BLaER1 treated with 17β-estradiol and CSF1 and Interleukin-3, amounts not matched to agents 10 nM and 100 nM (cell line): ENCODE results near the gene LRRTM3.

ENCODE experiments used
- H3K27ac ChIP-seq, 11 experiments: shearing (Covaris generic); formaldehyde crosslinking; 2 replicates each; pipeline ENCODE4 v1.8.1; 2022
- H3K27me3 ChIP-seq, 11 experiments: shearing (Covaris generic); formaldehyde crosslinking; 2 replicates each; pipeline ENCODE4 v1.8.1; 2022
- H3K36me3 ChIP-seq, 11 experiments: shearing (Covaris generic); formaldehyde crosslinking; 2 replicates each; pipeline ENCODE4 v1.8.1; 2022
- H3K4me1 ChIP-seq, 10 experiments: shearing (Covaris generic); formaldehyde crosslinking; 2 replicates each; pipeline ENCODE4 v1.8.1; 2022
- H3K4me2 ChIP-seq, 11 experiments: shearing (Covaris generic); formaldehyde crosslinking; 2 replicates each; pipeline ENCODE4 v1.8.1; 2022
- H3K4me3 ChIP-seq, 10 experiments: shearing (Covaris generic); formaldehyde crosslinking; 2 replicates each; pipeline ENCODE4 v1.8.1; 2022
- H3K9ac ChIP-seq, 11 experiments: shearing (Covaris generic); formaldehyde crosslinking; 2 replicates each; pipeline ENCODE4 v1.8.1; 2022
- H3K9me3 ChIP-seq, 11 experiments: shearing (Covaris generic); formaldehyde crosslinking; replicated peaks in 1 of 11; 2 replicates each; pipeline ENCODE4 v1.8.1; 2022
- H4K20me1 ChIP-seq, 11 experiments: shearing (Covaris generic); formaldehyde crosslinking; 2 replicates each; pipeline ENCODE4 v1.8.1; 2022
- Cebpa-rat ChIP-seq, 11 experiments: shearing (Covaris generic); IDR thresholded peaks; 2 replicates each; pipeline ENCODE4 v1.8.1; 2022

Gene LRRTM3

GRCh38 chr10:67087135-67087425 lies 161.2 kb downstream of the LRRTM3 start:
- H3K4me3 ChIP-seq = no peak overlapping the region
- no peaks in the 10 kb centered on the region for H3K27me3 ChIP-seq
- no peak overlapping the region for H3K9ac ChIP-seq
- no peak overlapping the region for H3K4me2 ChIP-seq
- no peak overlapping the region for H3K27ac ChIP-seq
- no peaks in the 10 kb centered on the region for H4K20me1 ChIP-seq
- no peaks in the 10 kb centered on the region for H3K9me3 ChIP-seq
- H3K36me3 ChIP-seq = no peaks in the 10 kb centered on the region
- H3K4me1 ChIP-seq = no peaks in the 10 kb centered on the region
- no peak for TF ChIP-seq Cebpa-rat (IDR thresholded peaks at IDR 0.05)

GRCh38 chr10:67088036-67088435 lies 162.2 kb downstream of the LRRTM3 start:
- Histone ChIP-seq H3K27ac (no peak overlapping the region), H3K4me2 (no peak overlapping the region), H3K4me1 (no peaks in the 10 kb centered on the region), H3K9me3 (no peaks in the 10 kb centered on the region), H3K36me3 (no peaks in the 10 kb centered on the region), H3K27me3 (no peaks in the 10 kb centered on the region), H4K20me1 (no peaks in the 10 kb centered on the region), H3K4me3 (no peak overlapping the region), H3K9ac (no peak overlapping the region)
- TF ChIP-seq Cebpa-rat (IDR thresholded peaks at IDR 0.05) = no peak

DNA sequence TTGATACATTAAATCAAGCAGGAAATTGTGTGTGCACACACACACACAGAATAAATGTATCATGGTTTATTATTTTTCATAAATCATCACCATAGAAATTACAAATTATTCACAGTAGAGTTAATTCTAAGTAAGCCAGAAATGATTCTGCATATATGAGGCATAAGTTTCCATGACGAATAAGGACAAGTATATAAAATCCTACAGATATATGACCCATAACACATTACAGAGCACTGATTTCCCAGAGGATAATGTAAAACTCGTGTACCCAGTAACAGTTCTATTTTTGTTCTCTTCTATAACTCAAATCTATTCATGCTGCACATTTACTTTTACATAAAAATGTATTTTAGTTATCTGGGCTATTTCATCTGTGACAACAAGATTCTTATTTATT lies 169.7 kb downstream of the LRRTM3 start:
- no peaks in the 10 kb centered on the region for H3K4me1 ChIP-seq
- TF ChIP-seq Cebpa-rat (IDR thresholded peaks at IDR 0.05) = no peak
- no peak overlapping the region for H3K4me2 ChIP-seq
- H3K9me3 ChIP-seq = no peaks in the 10 kb centered on the region
- no peaks in the 10 kb centered on the region for H3K27me3 ChIP-seq
- H4K20me1 ChIP-seq = no peaks in the 10 kb centered on the region
- no peak overlapping the region for H3K27ac ChIP-seq
- no peak overlapping the region for H3K4me3 ChIP-seq
- H3K9ac ChIP-seq = no peak overlapping the region
- no peaks in the 10 kb centered on the region for H3K36me3 ChIP-seq

DNA sequence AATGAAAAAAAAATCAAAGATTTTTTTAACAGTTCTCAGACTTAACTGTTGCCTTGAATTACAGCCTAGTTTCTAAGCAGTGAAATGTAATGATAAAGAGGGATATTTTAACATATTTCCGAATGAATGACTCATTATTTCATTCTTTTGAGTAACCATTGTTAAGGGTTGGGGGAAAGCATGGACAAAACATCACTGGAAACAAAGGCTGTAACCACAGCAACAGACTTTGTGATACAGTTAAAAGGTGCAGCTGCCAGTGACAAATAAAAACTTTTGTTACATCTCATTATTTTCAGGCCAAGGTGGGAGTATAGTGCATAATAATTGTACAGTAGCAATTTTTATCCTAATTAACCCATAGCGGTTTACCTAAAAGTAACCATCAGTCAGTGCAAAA lies 172.6 kb downstream of the LRRTM3 start:
- H3K36me3 ChIP-seq = no peaks in the 10 kb centered on the region
- TF ChIP-seq Cebpa-rat (IDR thresholded peaks at IDR 0.05) = no peak
- no peak overlapping the region for H3K4me2 ChIP-seq
- no peak overlapping the region for H3K4me3 ChIP-seq
- H4K20me1 ChIP-seq = no peaks in the 10 kb centered on the region
- no peaks in the 10 kb centered on the region for H3K9me3 ChIP-seq
- no peak overlapping the region for H3K27ac ChIP-seq
- H3K27me3 ChIP-seq = no peaks in the 10 kb centered on the region
- H3K9ac ChIP-seq = no peak overlapping the region
- H3K4me1 ChIP-seq = no peaks in the 10 kb centered on the region

- H3K27ac ChIP-seq = no peak overlapping the region
- H3K9ac ChIP-seq = no peak overlapping the region
- H3K27me3 ChIP-seq = no peaks in the 10 kb centered on the region
- H3K4me3 ChIP-seq = no peak overlapping the region
- no peaks in the 10 kb centered on the region for H3K36me3 ChIP-seq
- no peaks in the 10 kb centered on the region for H3K4me1 ChIP-seq
- no peak for TF ChIP-seq Cebpa-rat (IDR thresholded peaks at IDR 0.05)
- no peaks in the 10 kb centered on the region for H3K9me3 ChIP-seq
- no peaks in the 10 kb centered on the region for H4K20me1 ChIP-seq
- H3K4me2 ChIP-seq = no peak overlapping the region
Observed at GRCh38 chr10:67100951-67101350, 175.1 kb downstream of the LRRTM3 start.

GRCh38 chr10:67107670-67108069 lies 181.8 kb downstream of the LRRTM3 start:
- Histone ChIP-seq H3K4me1 (no peaks in the 10 kb centered on the region), H3K9me3 (peaks cover 0 to 4% (median 0%) of the 10 kb centered on the region in 11 experiments; a peak in 1 of 22 replicates), H3K36me3 (no peaks in the 10 kb centered on the region), H3K9ac (no peak overlapping the region), H3K27me3 (no peaks in the 10 kb centered on the region), H3K4me3 (no peak overlapping the region), H3K27ac (no peak overlapping the region), H4K20me1 (no peaks in the 10 kb centered on the region), H3K4me2 (no peak overlapping the region)
- no peak for TF ChIP-seq Cebpa-rat (IDR thresholded peaks at IDR 0.05)

DNA sequence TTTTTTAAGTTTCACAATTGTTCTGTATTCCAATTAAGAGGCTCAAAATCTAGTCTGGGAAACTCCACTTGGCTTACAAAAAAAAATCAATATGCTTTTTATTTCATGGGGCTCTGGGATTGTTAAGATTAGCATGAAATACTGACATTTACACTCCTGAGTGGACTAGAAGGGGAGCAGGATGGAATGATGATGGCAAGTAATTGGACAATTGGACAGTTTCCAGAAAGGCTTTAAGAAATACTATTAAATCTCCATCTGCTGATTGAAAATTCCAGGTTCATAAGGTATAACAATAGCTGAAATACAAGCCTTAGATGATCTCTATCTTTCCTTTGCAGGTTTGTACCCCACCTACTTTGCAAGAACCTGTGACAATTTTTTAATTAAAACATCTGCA lies 184.4 kb downstream of the LRRTM3 start:
- no peak for TF ChIP-seq Cebpa-rat (IDR thresholded peaks at IDR 0.05)
- Histone ChIP-seq H3K9me3 (peaks cover 0 to 4% (median 0%) of the 10 kb centered on the region in 11 experiments; a peak in 1 of 22 replicates), H4K20me1 (no peaks in the 10 kb centered on the region), H3K4me1 (no peaks in the 10 kb centered on the region; a peak in 1 of 20 replicates), H3K4me3 (no peak overlapping the region), H3K4me2 (no peak overlapping the region), H3K9ac (no peak overlapping the region), H3K27ac (no peak overlapping the region), H3K36me3 (no peaks in the 10 kb centered on the region), H3K27me3 (no peaks in the 10 kb centered on the region)

DNA sequence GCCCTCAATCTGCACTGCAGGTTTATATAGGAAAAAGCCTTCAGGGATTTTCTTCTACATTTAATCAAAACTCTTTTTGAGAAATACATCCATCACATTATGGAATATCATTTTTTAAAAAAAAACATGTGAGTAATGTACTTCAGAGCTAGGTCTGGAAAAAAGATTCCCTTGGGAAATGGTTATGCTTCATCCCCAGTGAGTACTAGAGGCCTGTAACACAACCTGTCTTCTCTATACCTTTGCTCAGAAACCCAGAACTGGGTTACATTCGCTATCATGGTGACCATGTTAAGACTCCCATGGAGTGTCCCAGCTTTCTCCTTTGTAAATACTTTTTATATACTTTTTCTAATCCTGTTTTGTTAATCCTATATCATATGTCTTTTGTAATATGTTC lies 186.9 kb downstream of the LRRTM3 start:
- Histone ChIP-seq H4K20me1 (no peaks in the 10 kb centered on the region), H3K27ac (no peak overlapping the region), H3K36me3 (no peaks in the 10 kb centered on the region), H3K9ac (no peak overlapping the region), H3K4me1 (no peaks in the 10 kb centered on the region; a peak in 1 of 20 replicates), H3K4me3 (no peak overlapping the region), H3K27me3 (no peaks in the 10 kb centered on the region), H3K4me2 (no peak overlapping the region), H3K9me3 (peaks cover 0 to under 1% (median 0%) of the 10 kb centered on the region in 11 experiments; a peak in 1 of 22 replicates)
- no peak for TF ChIP-seq Cebpa-rat (IDR thresholded peaks at IDR 0.05)

DNA sequence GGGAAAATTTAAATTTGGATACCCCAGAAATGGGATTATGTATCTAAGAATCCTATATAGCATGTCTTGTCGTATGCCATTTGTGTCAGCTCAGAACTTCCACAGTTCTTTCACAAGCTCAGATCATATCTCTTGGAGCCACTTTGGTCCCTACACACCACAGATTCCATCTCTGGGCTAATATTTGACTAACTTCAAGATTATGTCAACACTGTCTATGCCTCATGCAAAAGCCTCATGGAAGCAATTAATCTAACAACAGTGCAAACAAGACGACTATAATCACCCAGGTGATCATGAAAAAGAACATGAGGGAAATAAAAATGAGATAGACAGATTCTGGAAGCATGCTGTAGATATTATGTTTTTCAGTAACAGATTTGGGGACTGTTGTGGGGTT lies 189.1 kb downstream of the LRRTM3 start:
- no peak for TF ChIP-seq Cebpa-rat (IDR thresholded peaks at IDR 0.05)
- Histone ChIP-seq H3K4me3 (no peak overlapping the region), H4K20me1 (no peaks in the 10 kb centered on the region), H3K9me3 (no peaks in the 10 kb centered on the region), H3K27me3 (no peaks in the 10 kb centered on the region), H3K36me3 (no peaks in the 10 kb centered on the region), H3K27ac (no peak overlapping the region), H3K4me1 (no peaks in the 10 kb centered on the region; a peak in 1 of 20 replicates), H3K4me2 (no peak overlapping the region), H3K9ac (no peak overlapping the region)

DNA sequence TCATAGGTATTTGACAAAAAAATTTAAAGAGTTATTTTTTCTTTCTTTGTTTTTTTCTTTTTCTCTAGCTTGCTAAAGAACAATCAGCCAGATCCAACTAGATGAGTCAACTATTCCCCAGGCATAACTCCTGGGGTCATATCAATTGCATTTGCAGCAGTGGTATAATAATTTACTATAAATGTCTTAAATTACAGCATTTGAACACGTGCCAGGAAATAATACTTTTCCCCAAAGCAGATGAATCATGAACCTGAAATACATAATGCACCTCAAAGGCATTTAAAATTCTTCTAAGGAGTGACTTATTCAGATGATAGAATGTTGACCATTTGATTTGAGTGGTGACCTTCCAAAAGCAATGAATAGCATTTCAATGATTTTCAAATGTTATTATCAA lies 190.1 kb downstream of the LRRTM3 start:
- Histone ChIP-seq H3K4me1 (no peaks in the 10 kb centered on the region; a peak in 1 of 20 replicates), H3K4me3 (no peak overlapping the region), H3K27ac (no peak overlapping the region), H3K4me2 (no peak overlapping the region), H3K36me3 (no peaks in the 10 kb centered on the region), H4K20me1 (no peaks in the 10 kb centered on the region), H3K27me3 (no peaks in the 10 kb centered on the region), H3K9ac (no peak overlapping the region), H3K9me3 (no peaks in the 10 kb centered on the region)
- no peak for TF ChIP-seq Cebpa-rat (IDR thresholded peaks at IDR 0.05)

DNA sequence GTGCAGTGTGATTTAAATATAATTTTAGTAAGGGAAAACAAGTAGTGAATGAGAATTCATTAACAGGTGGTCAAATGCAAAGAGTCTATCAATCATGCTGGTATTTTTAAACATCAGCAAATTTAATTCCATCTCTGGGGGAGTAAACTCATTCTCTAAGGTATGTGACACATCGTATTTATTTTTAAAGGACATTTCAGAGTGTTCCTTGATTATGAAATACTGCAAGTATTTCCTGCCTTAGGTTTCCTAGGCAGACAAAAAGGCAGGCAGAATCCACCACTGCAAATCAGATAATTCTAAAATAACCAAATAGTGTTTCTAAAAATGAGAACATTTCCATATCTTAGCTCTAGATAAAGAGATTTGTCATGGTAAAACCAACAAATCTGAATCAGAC lies 193.8 kb downstream of the LRRTM3 start:
- H3K27me3 ChIP-seq = no peaks in the 10 kb centered on the region
- no peaks in the 10 kb centered on the region for H3K36me3 ChIP-seq
- H3K4me1 ChIP-seq = no peaks in the 10 kb centered on the region
- no peaks in the 10 kb centered on the region for H4K20me1 ChIP-seq
- H3K4me3 ChIP-seq = no peak overlapping the region
- TF ChIP-seq Cebpa-rat (IDR thresholded peaks at IDR 0.05) = no peak
- H3K27ac ChIP-seq = no peak overlapping the region
- no peaks in the 10 kb centered on the region for H3K9me3 ChIP-seq
- H3K9ac ChIP-seq = no peak overlapping the region
- no peak overlapping the region for H3K4me2 ChIP-seq
